Measurements from ENCODE around the gene ACVR2B. TPM values are rescaled to one million over a fixed set of nuclear protein-coding genes. Genes with fewer than 3 reads are reported as not detected.
A peak's percentile ranks its signal among the peaks of the same experiment; 100 is the strongest.
"Not testable (repeated sequence)": the region's sequence is repeated elsewhere in the genome, so short reads cannot be mapped to it uniquely, and the experiment has no call there.

ACVR2B gene
- total RNA-seq, 2 donors from 2014 or later: 108 to 112 TPM

DNA sequence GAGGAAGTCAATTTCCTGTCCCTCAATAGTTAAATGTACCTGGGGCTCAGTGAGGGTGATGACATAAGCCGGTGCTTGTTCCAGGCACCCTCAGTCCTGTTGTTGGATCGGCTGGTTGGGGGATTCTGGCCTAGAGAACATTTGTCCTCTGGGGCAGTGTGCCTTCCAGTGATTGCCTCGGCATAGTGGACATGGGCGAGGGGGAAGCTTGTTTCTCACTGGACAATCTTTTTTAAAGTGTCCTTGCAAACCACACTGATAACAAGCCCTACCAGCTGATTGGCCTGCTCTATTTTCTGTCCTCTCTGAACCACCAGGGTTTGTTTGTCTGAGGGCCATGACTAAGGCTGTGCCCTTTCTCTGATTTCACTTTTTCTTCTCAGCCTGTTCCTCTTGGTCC lies 10.5 kb upstream of the ACVR2B start:
- H3K36me3 ChIP-seq (ENCODE audit: control insufficient read depth, insufficient read depth, low read length); H3K4me1 ChIP-seq (ENCODE audit: control insufficient read depth, insufficient read depth, low read length); H3K9ac ChIP-seq (ENCODE audit: extremely low read depth, low read length, poor library complexity, severe bottlenecking); H3K36me3 Mint-ChIP-seq (ENCODE audit: low read depth); H3K27ac ChIP-seq (ENCODE audit: low read depth, low read length); H3K27ac Mint-ChIP-seq; H3K4me3 Mint-ChIP-seq; DNase-seq; H3K27me3 ChIP-seq (ENCODE audit: control insufficient read depth, insufficient read depth, low read length, poor library complexity, severe bottlenecking): not testable (repeated sequence)
- Histone ChIP-seq H3K9me3 (ENCODE audit: control insufficient read depth, low read length) (peaks cover 46% of the 10 kb centered on the region), H3K4me3 (ENCODE audit: low read length) (peak overlapping the region; percentile 15)
- Mint-ChIP-seq H3K27me3 (ENCODE audit: insufficient read depth) (peaks cover 10% of the 10 kb centered on the region), H3K9me3 (peaks cover 39% of the 10 kb centered on the region), H3K4me1 (peaks cover 22% of the 10 kb centered on the region)
- 80 to 90% methylated on average over 3 to 4 of the region's 4 CpGs for WGBS, 2 experiments (ENCODE audit: insufficient coverage in 1 of 2, insufficient read length in 1 of 2)

DNA sequence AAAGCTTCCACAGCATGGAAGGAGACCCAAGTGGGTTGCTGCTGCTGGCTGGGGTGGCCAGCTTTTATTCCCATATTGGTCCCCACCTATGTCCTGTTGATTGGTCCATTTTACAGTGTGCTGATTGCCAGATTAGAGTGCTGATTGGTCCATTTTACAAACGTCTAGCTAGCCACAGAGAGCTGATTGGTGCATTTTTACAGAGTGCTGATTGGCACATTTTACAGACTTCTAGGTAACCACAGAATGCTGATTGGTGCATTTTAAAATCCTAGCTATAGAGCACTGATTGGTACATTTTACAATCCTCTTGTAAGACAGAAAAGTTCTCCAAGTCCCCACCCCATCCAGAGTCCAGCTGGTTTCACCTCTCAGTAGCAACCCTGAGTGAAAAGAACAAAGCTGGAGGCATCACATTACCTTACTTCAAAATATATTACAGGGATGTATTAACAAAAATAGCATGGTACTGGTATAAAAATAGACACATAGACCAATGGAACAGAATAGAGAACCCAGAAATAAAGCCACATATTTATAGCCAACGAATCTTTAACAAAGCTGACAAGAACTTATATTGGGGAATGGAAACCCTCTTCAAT lies 7.5 kb upstream of the ACVR2B start:
- Histone ChIP-seq H3K4me1 (ENCODE audit: control insufficient read depth, insufficient read depth, low read length) (no peaks in the 10 kb centered on the region), H3K9ac (ENCODE audit: extremely low read depth, low read length, poor library complexity, severe bottlenecking) (no peak overlapping the region), H3K36me3 (ENCODE audit: control insufficient read depth, insufficient read depth, low read length) (no peaks in the 10 kb centered on the region), H3K27ac (ENCODE audit: low read depth, low read length) (no peak overlapping the region), H3K27me3 (ENCODE audit: control insufficient read depth, insufficient read depth, low read length, poor library complexity, severe bottlenecking) (no peaks in the 10 kb centered on the region), H3K4me3 (ENCODE audit: low read length) (no peak overlapping the region), H3K9me3 (ENCODE audit: control insufficient read depth, low read length) (peaks cover 47% of the 10 kb centered on the region)
- DNase-seq: no peak
- Mint-ChIP-seq H3K4me3 (no peak overlapping the region), H3K4me1 (peaks cover 15% of the 10 kb centered on the region), H3K27me3 (ENCODE audit: insufficient read depth) (peaks cover 10% of the 10 kb centered on the region), H3K36me3 (ENCODE audit: low read depth) (peaks cover 9% of the 10 kb centered on the region), H3K9me3 (peaks cover 38% of the 10 kb centered on the region), H3K27ac (no peak overlapping the region)
- WGBS, 2 experiments (ENCODE audit: insufficient coverage in 1 of 2, insufficient read length in 1 of 2): 89 to 94% methylated on average over 1 to 2 of the region's 2 CpGs
- TF ChIP-seq, protein P1, sequence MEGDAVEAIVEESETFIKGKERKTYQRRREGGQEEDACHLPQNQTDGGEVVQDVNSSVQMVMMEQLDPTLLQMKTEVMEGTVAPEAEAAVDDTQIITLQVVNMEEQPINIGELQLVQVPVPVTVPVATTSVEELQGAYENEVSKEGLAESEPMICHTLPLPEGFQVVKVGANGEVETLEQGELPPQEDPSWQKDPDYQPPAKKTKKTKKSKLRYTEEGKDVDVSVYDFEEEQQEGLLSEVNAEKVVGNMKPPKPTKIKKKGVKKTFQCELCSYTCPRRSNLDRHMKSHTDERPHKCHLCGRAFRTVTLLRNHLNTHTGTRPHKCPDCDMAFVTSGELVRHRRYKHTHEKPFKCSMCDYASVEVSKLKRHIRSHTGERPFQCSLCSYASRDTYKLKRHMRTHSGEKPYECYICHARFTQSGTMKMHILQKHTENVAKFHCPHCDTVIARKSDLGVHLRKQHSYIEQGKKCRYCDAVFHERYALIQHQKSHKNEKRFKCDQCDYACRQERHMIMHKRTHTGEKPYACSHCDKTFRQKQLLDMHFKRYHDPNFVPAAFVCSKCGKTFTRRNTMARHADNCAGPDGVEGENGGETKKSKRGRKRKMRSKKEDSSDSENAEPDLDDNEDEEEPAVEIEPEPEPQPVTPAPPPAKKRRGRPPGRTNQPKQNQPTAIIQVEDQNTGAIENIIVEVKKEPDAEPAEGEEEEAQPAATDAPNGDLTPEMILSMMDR (conservative IDR thresholded peaks at IDR 0.05): no peak

DNA sequence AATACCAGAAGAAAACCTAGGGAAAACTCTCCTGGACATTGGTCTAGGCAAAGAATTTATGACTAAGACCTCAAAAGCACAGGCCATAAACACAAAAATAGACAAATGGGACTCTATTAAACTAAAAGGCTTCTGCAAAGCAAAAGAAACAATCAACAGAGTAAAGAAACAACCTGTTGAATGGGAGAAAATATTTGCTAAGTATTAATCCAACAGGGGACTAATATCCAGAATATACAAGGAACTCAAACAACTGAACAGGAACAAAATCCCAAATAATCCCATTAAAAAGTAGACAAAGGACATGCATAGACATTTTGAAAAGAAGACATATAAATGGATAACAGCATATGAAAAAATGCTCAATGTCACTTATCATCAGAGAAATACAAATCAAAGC lies 6.9 kb upstream of the ACVR2B start:
- Histone ChIP-seq H3K36me3 (ENCODE audit: control insufficient read depth, insufficient read depth, low read length) (no peaks in the 10 kb centered on the region), H3K27me3 (ENCODE audit: control insufficient read depth, insufficient read depth, low read length, poor library complexity, severe bottlenecking) (no peaks in the 10 kb centered on the region), H3K4me3 (ENCODE audit: low read length) (no peak overlapping the region), H3K4me1 (ENCODE audit: control insufficient read depth, insufficient read depth, low read length) (no peaks in the 10 kb centered on the region), H3K9ac (ENCODE audit: extremely low read depth, low read length, poor library complexity, severe bottlenecking) (no peak overlapping the region), H3K27ac (ENCODE audit: low read depth, low read length) (no peak overlapping the region), H3K9me3 (ENCODE audit: control insufficient read depth, low read length) (peaks cover 47% of the 10 kb centered on the region)
- Mint-ChIP-seq H3K4me1 (peaks cover 11% of the 10 kb centered on the region), H3K9me3 (peaks cover 44% of the 10 kb centered on the region), H3K27ac (no peak overlapping the region), H3K36me3 (ENCODE audit: low read depth) (peaks cover 9% of the 10 kb centered on the region), H3K4me3 (no peak overlapping the region), H3K27me3 (ENCODE audit: insufficient read depth) (peaks cover 11% of the 10 kb centered on the region)
- no peak for DNase-seq
- TF ChIP-seq, protein P1 (conservative IDR thresholded peaks at IDR 0.05): no peak

DNA sequence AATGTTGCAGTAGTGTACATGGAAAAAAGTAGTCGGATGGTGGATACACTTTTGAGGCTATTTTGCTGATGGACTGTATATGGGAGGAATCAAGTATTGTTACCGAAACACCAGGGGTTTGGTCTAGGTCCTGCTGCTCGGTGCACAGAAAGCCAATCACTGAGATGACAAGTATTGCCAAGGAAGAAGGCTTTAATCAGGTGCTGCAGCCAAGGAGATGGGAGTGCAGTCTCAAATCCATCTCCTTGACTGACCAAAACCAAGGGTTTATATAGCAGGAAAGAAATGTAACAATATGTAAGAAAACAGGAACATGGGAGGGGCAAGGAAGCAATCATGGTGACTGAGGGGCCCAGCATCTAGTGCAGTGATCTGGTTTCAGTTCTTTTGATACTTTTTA lies 2.8 kb upstream of the ACVR2B start:
- Mint-ChIP-seq H3K27ac (no peak overlapping the region), H3K4me1 (peaks cover 5% of the 10 kb centered on the region), H3K36me3 (ENCODE audit: low read depth) (peaks cover 9% of the 10 kb centered on the region), H3K4me3 (no peak overlapping the region), H3K9me3 (peaks cover 26% of the 10 kb centered on the region), H3K27me3 (ENCODE audit: insufficient read depth) (peaks cover 9% of the 10 kb centered on the region)
- Histone ChIP-seq H3K9me3 (ENCODE audit: control insufficient read depth, low read length) (peaks cover 35% of the 10 kb centered on the region), H3K27me3 (ENCODE audit: control insufficient read depth, insufficient read depth, low read length, poor library complexity, severe bottlenecking) (no peaks in the 10 kb centered on the region), H3K4me1 (ENCODE audit: control insufficient read depth, insufficient read depth, low read length) (peaks cover under 1% of the 10 kb centered on the region), H3K36me3 (ENCODE audit: control insufficient read depth, insufficient read depth, low read length) (no peaks in the 10 kb centered on the region), H3K4me3 (ENCODE audit: low read length) (peak overlapping the region; percentile 20), H3K9ac (ENCODE audit: extremely low read depth, low read length, poor library complexity, severe bottlenecking) (no peak overlapping the region), H3K27ac (ENCODE audit: low read depth, low read length) (no peak overlapping the region)
- 86 to 97% methylated on average over 3 of the region's 3 CpGs for WGBS, 2 experiments (ENCODE audit: insufficient coverage in 1 of 2, insufficient read length in 1 of 2)
- TF ChIP-seq, protein P1 (conservative IDR thresholded peaks at IDR 0.05): no peak
- no peak for DNase-seq
